A549 (cell line): ENCODE measurements around the gene LY6G5B. TPM values are rescaled to one million over a fixed set of nuclear protein-coding genes. Genes with fewer than 3 reads are reported as not detected.

ENCODE experiments used
- ATAC-seq, 2 experiments: fragments of 200-7000 bp in 1 of 2; fragments of >200 bp in 1 of 2; cut with Nextera tagmentation in 1 of 2; cut with Tn5 transposase in 1 of 2; 3 replicates each; pipeline versions ENCODE4 v1.8.0 to v1.9.1; 2018 to 2020; ENCODE audit warnings: mild to moderate bottlenecking in 1 of 2, moderate library complexity in 1 of 2
- CTCF ChIA-PET: fragments of 300-600 bp; sonication (Branson Sonifier 250); formaldehyde crosslinking; extraction: SDS; loops from one replicate; lab custom pipeline; 2021; ENCODE audit warnings: antibody characterized with exemption, inconsistent platforms; lab: Yijun Ruan, JAX
- POLR2A ChIA-PET: fragments of 350-600 bp; formaldehyde crosslinking; extraction: SDS; loops from one replicate; lab custom pipeline; 2021; ENCODE audit warnings: antibody characterized with exemption, inconsistent platforms; lab: Yijun Ruan, JAX
- DNase-seq, 2 experiments: peaks; one replicate each; pipeline versions ENCODE4 v3.0.0 to v3.0.0-alpha.2; 2011 to 2016; ENCODE audit warnings: low read depth in 1 of 2, low spot score in 1 of 2
- FAIRE-seq: peaks from 2 replicates; lab custom pipeline; 2011; peaks lifted over from hg19 to GRCh38; lab: Jason Lieb, UNC
- H3K27ac ChIP-seq, 2 experiments: fragments of >200 bp; sonication (Bioruptor Twin); formaldehyde crosslinking; 3 replicates each; pipeline ENCODE4 v1.5.1; 2016 to 2017
- H3K4me1 ChIP-seq: fragments of >200 bp; sonication (Bioruptor Twin); formaldehyde crosslinking; 3 replicates; pipeline ENCODE4 v1.6.1; 2016
- H3K4me2 ChIP-seq: fragments of >200 bp; sonication (Bioruptor Twin); formaldehyde crosslinking; 3 replicates; pipeline ENCODE4 v1.6.1; 2016
- H3K4me3 ChIP-seq: fragments of >200 bp; sonication (Bioruptor Twin); formaldehyde crosslinking; 3 replicates; pipeline ENCODE4 v1.5.1; 2016
- H3K9me3 ChIP-seq: fragments of >200 bp; sonication (Bioruptor Twin); formaldehyde crosslinking; 3 replicates; pipeline ENCODE4 v1.6.1; 2016
- CBX2 ChIP-seq: fragments of 200-600 bp; sonication (generic); IDR thresholded peaks from 2 replicates; pipeline ENCODE4 v1.6.1; 2016; ENCODE audit warnings: low read depth, mild to moderate bottlenecking, borderline replicate concordance
- CHD2 ChIP-seq: fragments of 150-350 bp; IDR thresholded peaks from 2 replicates; pipeline ENCODE4 v1.6.1; 2014; ENCODE audit warnings: low read length; ENCODE audit not compliant: partially characterized antibody
- CHD4 ChIP-seq: fragments of 200-600 bp; sonication (generic); IDR thresholded peaks from 2 replicates; pipeline ENCODE4 v1.6.1; 2016; ENCODE audit warnings: antibody characterized with exemption, mild to moderate bottlenecking, borderline replicate concordance
- EP300 ChIP-seq, 2 experiments: fragments of >200 bp; sonication (Bioruptor Twin); formaldehyde crosslinking; IDR thresholded peaks; 2 replicates in 1 of 2; 3 replicates in 1 of 2; pipeline ENCODE4 v1.6.1; 2016 to 2017
- ESRRA ChIP-seq: fragments of 150-350 bp; IDR thresholded peaks from 2 replicates; pipeline ENCODE4 v1.6.1; 2014; ENCODE audit warnings: mild to moderate bottlenecking, low read length, borderline replicate concordance
- FOSB ChIP-seq: fragments of 250-450 bp; sonication (Bioruptor Pico); IDR thresholded peaks from 2 replicates; pipeline ENCODE4 v1.5.0; 2020; ENCODE audit warnings: mild to moderate bottlenecking, moderate library complexity
- FOSL2 ChIP-seq, 2 experiments: fragments of 450-650 bp in 1 of 2; fragments of >200 bp in 1 of 2; sonication (Bioruptor Twin) in 1 of 2; formaldehyde crosslinking; IDR thresholded peaks; 2 replicates each; pipeline versions ENCODE4 v1.5.0 to v1.6.1; 2016 to 2020; ENCODE audit warnings: mild to moderate bottlenecking in 1 of 2, moderate library complexity in 1 of 2
- FOXS1 ChIP-seq: fragments of 250-450 bp; sonication (Bioruptor Pico); IDR thresholded peaks from 2 replicates; pipeline ENCODE4 v1.5.0; 2020; ENCODE audit warnings: mild to moderate bottlenecking, moderate library complexity
- HDAC2 ChIP-seq: fragments of 200-600 bp; sonication (generic); IDR thresholded peaks from 2 replicates; pipeline ENCODE4 v1.6.1; 2016
- JUN ChIP-seq, 2 experiments: fragments of >200 bp; sonication (Bioruptor Twin); formaldehyde crosslinking; IDR thresholded peaks; 2 replicates in 1 of 2; 3 replicates in 1 of 2; pipeline ENCODE4 v1.6.1; 2016 to 2017
- JUNB ChIP-seq: fragments of >200 bp; sonication (Bioruptor Twin); formaldehyde crosslinking; IDR thresholded peaks from 2 replicates; pipeline ENCODE4 v1.6.1; 2016
- KDM5A ChIP-seq: fragments of 200-600 bp; sonication (generic); IDR thresholded peaks from 2 replicates; pipeline ENCODE4 v1.6.1; 2016; ENCODE audit warnings: antibody characterized with exemption, mild to moderate bottlenecking
- MAFK ChIP-seq: fragments of 450-650 bp; IDR thresholded peaks from 2 replicates; pipeline ENCODE4 v1.6.1; 2014; ENCODE audit not compliant: partially characterized antibody
- MAZ ChIP-seq: fragments of 150-350 bp; IDR thresholded peaks from 2 replicates; pipeline ENCODE4 v1.6.1; 2014; ENCODE audit warnings: antibody characterized with exemption, low read depth, low read length, borderline replicate concordance
- NR3C1 ChIP-seq: fragments of >200 bp; sonication (Bioruptor Twin); formaldehyde crosslinking; IDR thresholded peaks from 3 replicates; pipeline ENCODE4 v1.6.1; 2017
- POLR2AphosphoS2 ChIP-seq: conservative IDR thresholded peaks from 2 replicates; pipeline ENCODE4 v1.6.1; 2012; ENCODE audit warnings: low read length, improper control_type of control experiment, inconsistent platforms
- REST ChIP-seq: fragments of 200-600 bp; sonication (generic); IDR thresholded peaks from 2 replicates; pipeline ENCODE4 v1.6.1; 2016; ENCODE audit warnings: antibody characterized with exemption, mild to moderate bottlenecking, moderate library complexity
- SREBF2 ChIP-seq: fragments of 450-650 bp; IDR thresholded peaks from 2 replicates; pipeline ENCODE4 v1.6.1; 2014; ENCODE audit warnings: mild to moderate bottlenecking, moderate library complexity
- TP53 ChIP-seq: fragments of 250-450 bp; sonication (Bioruptor Pico); IDR thresholded peaks from 2 replicates; pipeline ENCODE4 v1.5.0; 2021; ENCODE audit warnings: mild to moderate bottlenecking, moderate library complexity
- USF2 ChIP-seq: fragments of 450-650 bp; IDR thresholded peaks from 2 replicates; pipeline ENCODE4 v1.6.1; 2014; ENCODE audit warnings: antibody characterized with exemption
- ZSCAN20 ChIP-seq: fragments of 250-450 bp; sonication (Bioruptor Pico); IDR thresholded peaks from 2 replicates; pipeline ENCODE4 v1.8.0; 2022; ENCODE audit warnings: mild to moderate bottlenecking, moderate library complexity
- WGBS: methylation state at CpG from one replicate; pipeline ENCODE4 v1.1.6; 2017; ENCODE audit errors: missing lambda C conversion rate; 5-methylcytosine and 5-hydroxymethylcytosine counted together
- polyA plus RNA-seq, 4 experiments: library from polyadenylated mRNA; depleted of rRNA in 3 of 4; stranded (reverse); fragments of >200 nt; fragmentation: RNase III in 1 of 4; extraction: RNeasy Plus Mini Kit Qiagen cat#74134 plus additional on column Dnase treatment in 1 of 4; gene quantifications; 2 replicates in 3 of 4; 3 replicates in 1 of 4; pipeline ENCODE4 v1.2.3, GENCODE V29; 2011 to 2017

The LY6G5B gene
- polyA plus RNA-seq, 2 of the 4 experiments (the other 2 are of a cell fraction) = 5.9 to 9.9 TPM

GRCh38 chr6:31720196-31720770 lies 50.5 kb downstream of the LY6G5B start (continued):
- TF ChIP-seq REST (no peak), KDM5A (no peak), FOSB (CRISPR knock-in tag) (no peak), CHD4 (no peak)

- FAIRE-seq = no peak
- no peak within 1 kb of the TSS for H3K4me2 ChIP-seq
- 54% methylated on average over 4 of the region's 4 CpGs for WGBS
- POLR2A ChIA-PET = no interaction called here
- TF ChIP-seq ESRRA (no peak), CHD2 (no peak), FOXS1 (CRISPR knock-in tag) (no peak), HDAC2 (no peak), EP300 (IDR thresholded peaks at IDR 0.05) (no peak), SREBF2 (no peak), TP53 (CRISPR knock-in tag) (no peak), NR3C1 (no peak)
- H3K27ac ChIP-seq = no peak within 1 kb of the TSS
- CTCF ChIA-PET = interaction anchor here (0.9 to 1.6 kb wide), 3 partner anchors 9 to 109 kb away, joined by 3 to 6 read pairs (median 3); no protein-coding TSS in a partner anchor
- H3K4me3 ChIP-seq = no peak within 1 kb of the TSS
- no peaks in the 10 kb centered on the region for H3K9me3 ChIP-seq
- no peak for DNase-seq
- no peak for ATAC-seq
- H3K4me1 ChIP-seq = no peaks in the 10 kb centered on the region
Measured at GRCh38 chr6:31721351-31722020, 51.7 kb downstream of the LY6G5B start, which contains the start of gene LY6G6C. LY6G6C (minus strand) TSS chr6:31721746; CDS start chr6:31721679, 67 bp downstream.

GRCh38 chr6:31722173-31722572 lies 52.4 kb downstream of the LY6G5B start:
- DNase-seq (no peak), ATAC-seq (no peak), FAIRE-seq (no peak)
- Histone ChIP-seq H3K4me3 (no peak overlapping the region), H3K4me1 (no peaks in the 10 kb centered on the region), H3K9me3 (no peaks in the 10 kb centered on the region), H3K27ac (no peak overlapping the region), H3K4me2 (no peak overlapping the region)
- POLR2A ChIA-PET = no interaction called here
- TF ChIP-seq JUNB = no peak
- no peak for TF ChIP-seq POLR2AphosphoS2
- no peak for TF ChIP-seq MAFK
- no peak for TF ChIP-seq REST
- TF ChIP-seq JUN (IDR thresholded peaks at IDR 0.05) = no peak
- no peak for TF ChIP-seq ZSCAN20 (CRISPR knock-in tag)
- TF ChIP-seq CBX2 = no peak
- TF ChIP-seq FOSL2 (IDR thresholded peaks at IDR 0.05) = no peak
- TF ChIP-seq FOSL2 (CRISPR knock-in tag; IDR thresholded peaks at IDR 0.05) = no peak
- no peak for TF ChIP-seq USF2
- TF ChIP-seq MAZ = no peak
- 58% methylated on average over 3 of the region's 3 CpGs for WGBS
- CTCF ChIA-PET = interaction anchor here (0.9 to 1.6 kb wide), 4 partner anchors 9 to 108 kb away, joined by 3 to 6 read pairs (median 4); no protein-coding TSS in a partner anchor
